Testis (tissue), 3 donors: ENCODE measurements around the gene CEP85L. TPM values are rescaled to one million over a fixed set of nuclear protein-coding genes. Genes with fewer than 3 reads are reported as not detected.

Source experiments
- DNase-seq: peaks from one replicate; pipeline ENCODE4 v3.0.0-alpha.2; 2019
- H3K27ac ChIP-seq, 2 donors: fragments of 200-600 bp; sonication (generic); one replicate each; pipeline ENCODE4 v1.5.1; 2019
- H3K27me3 ChIP-seq: fragments of 200-600 bp; sonication (generic); one replicate; pipeline ENCODE4 v1.5.1; 2019
- H3K36me3 ChIP-seq: fragments of 200-600 bp; sonication (generic); one replicate; pipeline ENCODE4 v1.5.1; 2017; ENCODE audit warnings: low read depth; ENCODE audit errors: missing control alignments
- H3K4me1 ChIP-seq: fragments of 200-600 bp; sonication (generic); one replicate; pipeline ENCODE4 v1.5.1; 2019
- H3K4me3 ChIP-seq, 2 donors: fragments of 200-600 bp; sonication (generic); one replicate each; pipeline ENCODE4 v1.5.1; 2017 to 2019
- H3K9me3 ChIP-seq: fragments of 200-600 bp; sonication (generic); one replicate; pipeline ENCODE4 v1.5.1; 2017
- CTCF ChIP-seq, 3 experiments: fragments of 450-650 bp in 2 of 3; fragments of 200-600 bp in 1 of 3; sonication (generic) in 1 of 3; IDR thresholded peaks; one replicate each; pipeline ENCODE4 v1.5.1; 2016 to 2019; ENCODE audit warnings: antibody characterized with exemption in 3 of 3, mild to moderate bottlenecking in 2 of 3, moderate library complexity in 1 of 3
- POLR2A ChIP-seq: fragments of 450-650 bp; IDR thresholded peaks from one replicate; pipeline ENCODE4 v1.6.1; 2017; ENCODE audit warnings: antibody characterized with exemption, mild to moderate bottlenecking, moderate library complexity
- WGBS, 2 donors: methylation state at CpG; one replicate each; pipeline ENCODE4 v1.1.5; 2018; 5-methylcytosine and 5-hydroxymethylcytosine counted together
- intact Hi-C: fragments of 100-400 bp; cut with DNase I; formaldehyde crosslinking; loops from one replicate; pipeline ENCODE4 v1.15.1; 2023; ENCODE audit warnings: low total_unique reads
- polyA plus RNA-seq: library from polyadenylated mRNA; stranded (reverse); fragments of 350-450 nt; fragmentation: Illumina TruSeq; extraction: RNeasy Lipid Tissue Mini Kit (QIAGEN cat#74804); gene quantifications from one replicate; pipeline ENCODE4 v1.2.3, GENCODE V29; 2014; ENCODE audit warnings: low read depth, low replicate concordance; ENCODE audit not compliant: insufficient read depth
- total RNA-seq, 2 donors: library from RNA; depleted of rRNA; stranded (reverse); fragments of >200 nt; gene quantifications; one replicate each; pipeline ENCODE4 v1.2.3, GENCODE V29; 2016

Gene CEP85L
- total and polyA plus RNA-seq, 3 donors from 2014 or later, result 63.7 to 80.7 (median 78.8) TPM

GRCh38 chr6:118562959-118563358, 88.4 kb downstream of the CEP85L start:
- Histone ChIP-seq H3K27me3 (no peaks in the 10 kb centered on the region), H3K9me3 (no peaks in the 10 kb centered on the region), H3K4me1 (peaks cover 3% of the 10 kb centered on the region), H3K27ac (no peak overlapping the region), H3K4me3 (no peak overlapping the region), H3K36me3 (no peaks in the 10 kb centered on the region)
- TF ChIP-seq CTCF (IDR thresholded peaks at IDR 0.05) (no peak), POLR2A (no peak)
- no peak for DNase-seq
- WGBS, 2 donors, result 74 to 82% methylated on average over 1 of the region's 1 CpG
- intact Hi-C loops, result no loop called here

- TF ChIP-seq POLR2A (no peak), CTCF (IDR thresholded peaks at IDR 0.05) (no peak)
- intact Hi-C loops, result no loop called here
- no peak for DNase-seq
- H3K27ac ChIP-seq, result no peak overlapping the region
- H3K36me3 ChIP-seq, result no peaks in the 10 kb centered on the region
- no peaks in the 10 kb centered on the region for H3K9me3 ChIP-seq
- H3K4me1 ChIP-seq, result peaks cover 3% of the 10 kb centered on the region
- H3K4me3 ChIP-seq, result no peak overlapping the region
- WGBS, 2 donors, result 39 to 59% methylated on average over 1 of the region's 1 CpG
- no peaks in the 10 kb centered on the region for H3K27me3 ChIP-seq
Observed at GRCh38 chr6:118562248-118562647, 89.1 kb downstream of the CEP85L start.

GRCh38 chr6:118559659-118560058, 91.7 kb downstream of the CEP85L start:
- intact Hi-C loops, result no loop called here
- H3K27ac ChIP-seq, result no peak overlapping the region

GRCh38 chr6:118558464-118559217, 92.8 kb downstream of the CEP85L start:
- DNase-seq, result no peak
- Histone ChIP-seq H3K27ac (no peak overlapping the region), H3K4me1 (peaks cover 3% of the 10 kb centered on the region), H3K9me3 (no peaks in the 10 kb centered on the region), H3K27me3 (no peaks in the 10 kb centered on the region), H3K4me3 (no peak overlapping the region), H3K36me3 (no peaks in the 10 kb centered on the region)
- no peak for TF ChIP-seq CTCF (IDR thresholded peaks at IDR 0.05)
- TF ChIP-seq POLR2A, result no peak
- intact Hi-C loops, result no loop called here
- WGBS, 2 donors, result 67 to 75% methylated on average over 6 of the region's 6 CpGs

More at GRCh38 chr6:118559659-118560058, 91.7 kb downstream of the CEP85L start:
- TF ChIP-seq CTCF (IDR thresholded peaks at IDR 0.05) (no peak), POLR2A (no peak)
- Histone ChIP-seq H3K9me3 (no peaks in the 10 kb centered on the region), H3K4me1 (peaks cover 3% of the 10 kb centered on the region), H3K27me3 (no peaks in the 10 kb centered on the region), H3K4me3 (no peak overlapping the region), H3K36me3 (no peaks in the 10 kb centered on the region)
- DNase-seq, result no peak

- H3K4me1 ChIP-seq, result no peaks in the 10 kb centered on the region
- no peak for DNase-seq
- H3K36me3 ChIP-seq, result no peaks in the 10 kb centered on the region
- TF ChIP-seq CTCF (IDR thresholded peaks at IDR 0.05), result no peak
- TF ChIP-seq POLR2A, result no peak
- no peak overlapping the region for H3K4me3 ChIP-seq
- H3K27me3 ChIP-seq, result no peaks in the 10 kb centered on the region
- 41 to 69% methylated on average over 1 of the region's 1 CpG for WGBS, 2 donors
- intact Hi-C loops, result no loop called here
- no peak overlapping the region for H3K27ac ChIP-seq
- H3K9me3 ChIP-seq, result no peaks in the 10 kb centered on the region
Observed at GRCh38 chr6:118554698-118555097, 96.7 kb downstream of the CEP85L start.
